ENCODE data around the gene PSMD7. TPM values are rescaled to one million over a fixed set of nuclear protein-coding genes. Genes with fewer than 3 reads are reported as not detected.
"Not testable (repeated sequence)": the region's sequence is repeated elsewhere in the genome, so short reads cannot be mapped to it uniquely, and the experiment has no call there.

Gene PSMD7
- total RNA-seq, 1 donor from 2014 or later = 123 TPM

GRCh38 chr16:74291176-74291575 lies 5.4 kb upstream of the PSMD7 start:
- ATAC-seq = no peak
- DNase-seq (ENCODE audit: missing footprints) = no peak
- intact Hi-C loops (cut with DNase I) = no loop called here

GRCh38 chr16:74291577-74292208 lies 4.9 kb upstream of the PSMD7 start:
- no peak for DNase-seq (ENCODE audit: missing footprints)
- ATAC-seq = no peak
- intact Hi-C loops (cut with DNase I) = no loop called here

GRCh38 chr16:74296104-74296431 lies 546 bp upstream of the PSMD7 start:
- intact Hi-C loops (cut with DNase I) = no loop called here
- no peak for DNase-seq (ENCODE audit: missing footprints)
- ATAC-seq = no peak

- no peak for DNase-seq (ENCODE audit: missing footprints)
- ATAC-seq = peak; percentile 6
- intact Hi-C loops (cut with DNase I) = no loop called here
Measured at GRCh38 chr16:74297145-74297665, 591 bp downstream of the PSMD7 start.

GRCh38 chr16:74298104-74298503 lies 1.5 kb downstream of the PSMD7 start:
- ATAC-seq (no peak), DNase-seq (ENCODE audit: missing footprints) (no peak)
- intact Hi-C loops (cut with DNase I) = no loop called here

GRCh38 chr16:74302341-74302740 lies 5.7 kb downstream of the PSMD7 start:
- ATAC-seq (no peak), DNase-seq (ENCODE audit: missing footprints) (no peak)
- intact Hi-C loops (cut with DNase I) = loop anchor here (10.0 kb wide), 1 partner anchor 322 kb away; no protein-coding TSS in a partner anchor

GRCh38 chr16:74304164-74304834 lies 7.7 kb downstream of the PSMD7 start:
- DNase-seq (ENCODE audit: missing footprints) (no peak), ATAC-seq (no peak)
- intact Hi-C loops (cut with DNase I) = loop anchor here (10.0 kb wide), 1 partner anchor 321 kb away; no protein-coding TSS in a partner anchor

- ATAC-seq (no peak), DNase-seq (ENCODE audit: missing footprints) (no peak)
- intact Hi-C loops (cut with DNase I) = loop anchor here (10.0 kb wide), 1 partner anchor 320 kb away; no protein-coding TSS in a partner anchor
Measured at GRCh38 chr16:74304835-74305176, 8.2 kb downstream of the PSMD7 start.

GRCh38 chr16:74305281-74305680 lies 8.7 kb downstream of the PSMD7 start:
- intact Hi-C loops (cut with DNase I) = loop anchor here (10.0 kb wide), 1 partner anchor 320 kb away; no protein-coding TSS in a partner anchor
- ATAC-seq (no peak), DNase-seq (ENCODE audit: missing footprints) (no peak)

- intact Hi-C loops (cut with DNase I) = loop anchor here (10.0 kb wide), 1 partner anchor 319 kb away; no protein-coding TSS in a partner anchor
- no peak for DNase-seq (ENCODE audit: missing footprints)
- ATAC-seq = peak; percentile 35
Measured at GRCh38 chr16:74305978-74306784, 9.6 kb downstream of the PSMD7 start.

- no peak for ATAC-seq
- intact Hi-C loops (cut with DNase I) = loop anchor here (10.0 kb wide), 1 partner anchor 317 kb away; no protein-coding TSS in a partner anchor
- no peak for DNase-seq (ENCODE audit: missing footprints)
Measured at GRCh38 chr16:74307383-74307782, 10.8 kb downstream of the PSMD7 start.

- DNase-seq (ENCODE audit: missing footprints) (no peak), ATAC-seq (no peak)
- intact Hi-C loops (cut with DNase I) = loop anchor here (10.0 kb wide), 1 partner anchor 315 kb away; no protein-coding TSS in a partner anchor
Measured at GRCh38 chr16:74309789-74310781, 13.5 kb downstream of the PSMD7 start.

GRCh38 chr16:74315059-74315458 lies 18.4 kb downstream of the PSMD7 start:
- ATAC-seq = no peak
- no peak for DNase-seq (ENCODE audit: missing footprints)
- intact Hi-C loops (cut with DNase I) = loop anchor here (5.0 kb wide), 1 partner anchor 117 kb away; no protein-coding TSS in a partner anchor

- ATAC-seq (peak; percentile 23), DNase-seq (ENCODE audit: missing footprints) (no peak)
- intact Hi-C loops (cut with DNase I) = no loop called here
Measured at GRCh38 chr16:74320707-74321106, 24.1 kb downstream of the PSMD7 start.

GRCh38 chr16:74321356-74321755 lies 24.7 kb downstream of the PSMD7 start:
- intact Hi-C loops (cut with DNase I) = no loop called here
- DNase-seq (ENCODE audit: missing footprints) (no peak), ATAC-seq (peak; percentile 19)

GRCh38 chr16:74322301-74322710 lies 25.7 kb downstream of the PSMD7 start:
- intact Hi-C loops (cut with DNase I) = no loop called here
- DNase-seq (ENCODE audit: missing footprints) = no peak
- ATAC-seq = peak; percentile 68

GRCh38 chr16:74324777-74325176 lies 28.2 kb downstream of the PSMD7 start:
- not testable (repeated sequence) for ATAC-seq

GRCh38 chr16:74325641-74326040 lies 29.0 kb downstream of the PSMD7 start:
- ATAC-seq (no peak), DNase-seq (ENCODE audit: missing footprints) (no peak)
- intact Hi-C loops (cut with DNase I) = no loop called here

More at GRCh38 chr16:74324777-74325176, 28.2 kb downstream of the PSMD7 start:
- DNase-seq (ENCODE audit: missing footprints); intact Hi-C loops (cut with DNase I): not testable (repeated sequence)
